NCI-H460 (cell line): Measurements from ENCODE around the gene GPR42. TPM values are rescaled to one million over a fixed set of nuclear protein-coding genes. Genes with fewer than 3 reads are reported as not detected.
"Not testable (repeated sequence)": the region's sequence is repeated elsewhere in the genome, so short reads cannot be mapped to it uniquely, and the experiment has no call there.

Experiments used
- DNase-seq: peaks from one replicate; pipeline ENCODE4 v3.0.0-alpha.2; 2016; ENCODE audit warnings: low read depth; ENCODE audit errors: extremely low read depth
- total RNA-seq: library from RNA; depleted of rRNA; stranded (reverse); fragments of >200 nt; shearing (Covaris generic); gene quantifications from 2 replicates; pipeline ENCODE4 v1.2.3, GENCODE V29; 2014

GPR42 gene
- total RNA-seq, 1 experiment from 2014 or later: not detected

GRCh38 chr19:35392742-35393715 is 22.2 kb downstream of the GPR42 start:
- DNase-seq: no peak

GRCh38 chr19:35395382-35396199 is 24.7 kb downstream of the GPR42 start:
- DNase-seq: no peak

DNA sequence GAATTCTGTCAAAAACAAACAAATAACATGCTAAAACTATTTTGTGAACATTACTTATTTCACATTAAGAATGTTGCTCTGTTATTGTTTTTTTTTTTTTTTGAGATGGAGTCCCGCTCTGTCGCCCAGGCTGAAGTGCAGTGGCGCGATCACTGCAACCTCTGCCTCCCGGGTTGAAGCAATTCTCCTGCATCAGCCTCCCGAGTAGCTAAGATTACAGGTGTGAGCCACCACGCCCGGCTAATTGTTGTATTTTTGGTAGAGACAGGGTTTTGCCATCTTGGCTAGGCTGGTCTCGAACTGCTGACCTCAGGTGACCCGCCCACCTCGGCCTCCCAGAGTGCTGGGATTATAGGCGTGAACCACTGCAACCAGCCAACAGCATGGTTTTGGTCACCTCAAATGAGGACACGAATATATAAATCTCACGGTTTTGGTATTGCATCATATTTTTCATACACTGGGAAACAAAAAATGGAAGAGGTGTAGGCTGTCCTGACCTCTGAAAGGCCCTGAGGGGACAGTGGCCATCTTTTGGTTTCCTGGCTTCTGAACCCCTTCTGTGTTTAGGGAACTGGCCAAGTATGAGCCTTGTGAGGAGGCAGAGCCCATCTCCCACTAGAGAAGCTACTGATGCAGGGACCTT is 25.5 kb downstream of the GPR42 start:
- DNase-seq: no peak

GRCh38 chr19:35397064-35397463 is 26.2 kb downstream of the GPR42 start:
- DNase-seq: no peak

GRCh38 chr19:35398570-35398969 is 27.7 kb downstream of the GPR42 start:
- no peak for DNase-seq

- DNase-seq: no peak
Measured at GRCh38 chr19:35399231-35399630, 28.4 kb downstream of the GPR42 start.

- DNase-seq: no peak
Measured at GRCh38 chr19:35399948-35400772, 29.3 kb downstream of the GPR42 start.

DNA sequence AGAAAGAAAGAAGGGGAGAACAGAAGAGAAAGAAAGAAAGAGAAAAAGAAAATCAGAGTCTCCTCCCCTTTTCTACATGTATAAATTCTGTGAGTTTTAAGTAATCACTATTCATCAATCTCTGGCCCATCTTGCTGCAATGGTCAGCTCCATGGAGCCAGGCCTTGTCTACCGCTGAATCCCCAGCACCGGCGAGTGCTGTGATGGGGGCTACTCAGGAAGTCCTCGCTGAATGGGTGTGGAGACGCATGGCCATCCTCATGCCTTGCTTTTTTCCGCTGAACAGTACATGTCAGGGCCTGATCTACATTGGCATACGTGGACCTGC is 29.9 kb downstream of the GPR42 start:
- no peak for DNase-seq

DNA sequence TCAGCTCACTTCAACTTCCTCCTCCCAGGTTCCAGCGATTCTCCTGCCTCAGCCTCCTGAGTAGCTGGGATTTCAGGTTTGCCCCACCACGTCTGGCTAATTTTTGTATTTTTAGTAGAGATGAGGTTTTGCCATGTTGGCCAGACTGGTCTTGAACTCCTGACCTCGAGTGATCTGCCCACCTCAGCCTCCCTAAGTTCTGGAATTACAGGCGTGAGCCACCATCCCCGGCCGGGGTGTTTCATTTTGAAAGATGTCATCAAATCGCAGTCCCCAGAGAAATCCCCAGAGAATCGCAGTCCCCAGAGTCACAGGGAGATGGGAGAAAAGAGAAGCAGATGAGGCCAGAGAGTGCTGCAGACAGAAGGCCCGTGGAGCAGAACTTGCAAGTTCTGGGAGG is 30.5 kb downstream of the GPR42 start:
- DNase-seq: not testable (repeated sequence)

DNA sequence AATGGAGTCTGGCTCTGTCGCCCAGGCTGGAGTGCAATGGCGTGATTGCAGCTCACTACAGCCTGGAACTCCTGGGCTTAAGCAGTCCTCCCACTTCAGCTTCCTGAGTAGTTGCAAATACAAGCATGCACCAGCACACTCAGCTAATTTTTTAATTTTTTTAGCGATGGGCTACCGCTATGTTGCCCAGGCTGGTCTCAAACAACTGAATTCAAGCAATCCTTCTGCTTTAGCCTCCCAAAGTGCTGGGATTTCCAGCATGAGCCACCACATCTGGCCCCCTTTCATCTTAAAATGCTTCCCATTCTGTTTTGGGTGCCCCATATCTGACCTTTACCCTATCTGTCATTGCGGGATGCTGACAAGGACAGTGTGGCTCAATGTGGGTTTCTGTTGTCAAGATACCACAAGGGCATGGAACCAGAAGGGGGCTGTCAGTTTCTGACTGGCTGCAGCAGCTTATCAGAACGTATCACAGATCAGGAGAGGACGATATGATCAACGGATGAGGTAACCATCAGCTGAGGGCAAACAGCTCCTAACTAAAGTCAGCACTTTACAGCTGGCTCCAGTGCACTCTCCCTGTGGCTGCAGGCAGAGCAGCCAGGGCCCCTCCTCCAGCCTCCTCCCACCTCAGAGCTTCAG is 32.4 kb downstream of the GPR42 start:
- no peak for DNase-seq

DNA sequence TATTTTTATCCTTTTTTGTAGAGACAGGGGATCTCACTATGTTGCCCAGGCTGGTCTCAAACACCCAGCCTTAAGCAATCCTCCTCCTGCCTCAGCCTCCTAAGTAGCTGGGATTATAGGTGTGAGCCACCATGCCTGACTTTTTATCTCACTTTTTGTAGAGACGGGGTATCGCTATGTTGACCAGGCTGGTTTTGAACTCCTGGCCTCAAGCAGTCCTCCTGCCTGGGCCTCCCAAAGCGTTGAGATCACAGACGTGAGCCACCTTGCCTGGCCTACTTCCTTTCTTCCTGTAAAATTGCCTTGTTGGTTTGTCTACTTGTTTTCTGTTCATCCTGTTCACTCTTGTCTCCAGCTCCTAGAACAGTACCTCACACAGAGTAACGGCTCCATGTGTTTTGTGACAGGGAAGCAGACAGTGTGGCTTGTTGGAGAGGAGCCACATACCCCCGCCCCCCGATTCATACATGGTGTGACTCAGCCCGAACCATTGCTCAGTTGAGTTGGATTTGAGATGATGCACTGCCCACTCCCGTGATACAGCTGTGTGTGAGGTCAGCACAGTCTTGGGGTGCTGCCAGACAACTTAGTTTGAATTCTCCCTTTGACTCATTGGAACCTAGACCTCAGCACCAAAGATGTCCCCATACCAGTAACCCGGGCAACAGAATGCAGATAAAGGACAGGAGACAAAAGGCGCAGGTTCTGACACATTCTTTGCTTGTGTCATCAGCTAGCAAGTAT is 34.2 kb downstream of the GPR42 start:
- DNase-seq: no peak

GRCh38 chr19:35407619-35408018 is 36.8 kb downstream of the GPR42 start:
- DNase-seq: no peak

DNA sequence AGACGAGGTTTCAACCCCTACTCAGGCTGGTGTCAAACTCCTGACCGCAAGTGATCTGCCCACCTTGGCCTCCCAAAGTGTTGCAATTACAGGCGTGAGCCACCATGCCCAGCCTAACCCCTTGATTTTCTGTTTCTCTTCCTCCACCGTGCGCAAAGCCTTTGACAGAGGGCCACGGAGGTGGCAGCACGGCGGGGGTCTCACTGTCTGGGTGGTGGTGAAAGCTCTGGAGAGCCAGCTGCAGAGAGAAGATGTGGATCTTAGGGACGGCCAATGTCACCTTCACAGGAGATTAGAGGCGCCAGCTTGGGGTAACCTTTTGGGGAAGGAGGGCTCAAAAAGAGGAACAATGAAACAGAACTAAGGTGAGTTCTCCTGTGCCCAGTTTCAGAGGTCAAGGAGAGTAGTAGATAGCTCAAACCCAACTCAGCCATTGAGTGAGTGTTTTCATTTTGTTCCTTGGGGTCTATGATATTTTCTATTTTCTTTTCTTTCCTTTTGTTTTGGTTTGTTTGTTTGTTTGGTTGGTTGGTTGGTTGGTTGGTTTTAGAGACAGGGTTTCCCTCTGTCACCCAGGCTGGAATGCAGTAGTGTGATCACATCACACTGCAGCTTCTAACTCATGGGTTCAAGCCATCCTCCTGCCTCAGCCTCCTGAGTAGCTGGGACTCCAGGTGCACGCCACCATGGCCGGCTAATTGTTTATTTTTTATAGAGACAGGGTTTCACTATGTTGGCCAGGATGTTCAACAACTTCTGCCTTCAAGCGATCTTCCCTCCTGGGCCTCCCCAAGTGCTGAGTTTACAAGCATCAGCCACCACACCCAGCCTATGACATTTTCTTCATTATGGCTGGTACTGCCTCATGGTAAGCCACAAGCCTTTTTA is 37.7 kb downstream of the GPR42 start:
- DNase-seq: no peak

DNA sequence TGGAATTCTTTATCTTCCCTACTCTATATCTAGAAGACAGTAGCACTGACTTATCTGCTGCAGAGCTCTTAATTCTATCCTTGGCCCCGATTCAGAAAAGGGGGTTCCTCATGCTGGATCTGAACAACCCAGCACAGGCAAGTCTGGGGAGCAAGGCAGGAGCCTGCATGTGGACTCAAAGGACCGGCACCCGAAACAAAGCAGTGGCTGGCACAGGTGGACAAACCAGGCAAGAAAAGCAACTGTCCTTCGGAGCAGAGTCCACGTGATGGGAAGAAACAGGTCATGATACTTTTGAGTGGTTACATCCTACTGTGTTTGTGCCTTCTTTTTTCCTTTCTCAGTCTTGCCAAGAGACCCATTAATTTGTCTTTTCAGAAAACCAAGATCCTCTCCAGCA is 38.3 kb downstream of the GPR42 start:
- DNase-seq: no peak

- DNase-seq: no peak
Measured at GRCh38 chr19:35410487-35410886, 39.6 kb downstream of the GPR42 start.

GRCh38 chr19:35414442-35414841 is 43.6 kb downstream of the GPR42 start:
- DNase-seq: no peak

DNA sequence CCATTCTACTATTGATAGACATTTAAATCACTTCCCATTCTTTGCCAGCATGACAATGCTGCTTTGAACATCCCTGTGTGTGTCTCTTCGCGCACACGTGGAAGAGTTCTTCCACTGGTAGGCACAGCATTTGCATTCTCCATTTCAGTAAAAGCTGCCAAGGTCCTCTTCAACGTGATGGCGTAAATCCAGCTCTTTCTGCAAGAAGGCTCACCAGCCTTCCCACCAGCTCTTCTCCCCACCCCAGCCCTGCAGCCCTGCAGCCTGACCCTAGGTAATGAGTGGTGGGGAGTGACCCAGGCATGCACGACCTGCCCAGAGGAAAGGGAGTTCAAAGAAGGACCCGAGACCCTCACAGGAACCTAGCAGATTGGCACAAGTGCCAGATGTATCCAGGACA is 45.5 kb downstream of the GPR42 start:
- no peak for DNase-seq

- no peak for DNase-seq
Measured at GRCh38 chr19:35417278-35417677, 46.4 kb downstream of the GPR42 start.
